Lung (tissue), 12 donors: ENCODE measurements around the gene LCN1. TPM values are rescaled to one million over a fixed set of nuclear protein-coding genes. Genes with fewer than 3 reads are reported as not detected.

Source experiments
- ATAC-seq: fragments of 200-7000 bp; cut with Tn5 transposase; one replicate; pipeline ENCODE4 v1.9.1; 2020; ENCODE audit warnings: moderate number of reproducible peaks; ENCODE audit not compliant: insufficient read depth, low FRiP score
- DNase-seq, 3 donors: peaks; one replicate each; pipeline ENCODE4 v3.0.0-alpha.2; 2013 to 2017
- H3K27ac ChIP-seq, 2 donors: one replicate each; pipeline ENCODE4 v1.5.1; 2013; ENCODE audit warnings: mild to moderate bottlenecking in 2 of 2, moderate library complexity in 2 of 2, control low read depth in 1 of 2, inconsistent platforms in 1 of 2, low read depth in 1 of 2, low read length in 1 of 2
- H3K27me3 ChIP-seq, 3 donors: one replicate each; pipeline ENCODE4 v1.5.1; 2013; ENCODE audit warnings: low read length in 2 of 3; ENCODE audit not compliant: control insufficient read depth in 3 of 3, insufficient read depth in 3 of 3
- H3K36me3 ChIP-seq, 4 donors: one replicate each; pipeline ENCODE4 v1.5.1; 2013; ENCODE audit warnings: low read length in 4 of 4, mild to moderate bottlenecking in 1 of 4, moderate library complexity in 1 of 4; ENCODE audit not compliant: control insufficient read depth in 4 of 4, insufficient read depth in 4 of 4
- H3K4me1 ChIP-seq, 5 donors: one replicate each; pipeline ENCODE4 v1.5.1; 2013; ENCODE audit warnings: low read length in 5 of 5, mild to moderate bottlenecking in 2 of 5, moderate library complexity in 1 of 5; ENCODE audit not compliant: control insufficient read depth in 5 of 5, insufficient read depth in 5 of 5
- H3K4me3 ChIP-seq: one replicate; pipeline ENCODE4 v1.5.1; 2013; ENCODE audit warnings: mild to moderate bottlenecking, control low read depth, moderate library complexity
- H3K9ac ChIP-seq, 2 donors: one replicate each; pipeline ENCODE4 v1.5.1; 2013; ENCODE audit warnings: low read length in 2 of 2, control low read depth in 1 of 2; ENCODE audit not compliant: insufficient read depth in 1 of 2
- H3K9me3 ChIP-seq, 4 donors: one replicate each; pipeline ENCODE4 v1.5.1; 2013; ENCODE audit warnings: low read length in 3 of 4, mild to moderate bottlenecking in 1 of 4, moderate library complexity in 1 of 4; ENCODE audit not compliant: control insufficient read depth in 4 of 4, insufficient read depth in 3 of 4
- WGBS, 2 donors: extraction: QIAGEN DNeasy Blood & Tissue Kit; methylation state at CpG; one replicate each; pipeline ENCODE4 v1.1.7; 2013; 5-methylcytosine and 5-hydroxymethylcytosine counted together
- polyA plus RNA-seq, 2 donors: library from polyadenylated mRNA; stranded (reverse); fragments of 200-250 nt; gene quantifications; one replicate each; pipeline ENCODE4 v1.2.1, GENCODE V29; 2013
- total RNA-seq, 2 donors: library from RNA; depleted of rRNA in 1 of 2; stranded (reverse); fragments of >200 nt in 1 of 2; gene quantifications; one replicate each; pipeline ENCODE4 v1.2.1, GENCODE V29; 2014 to 2021
- TF ChIP-seq, protein P1 (sequence below): IDR thresholded peaks from 2 replicates; pipeline ENCODE4 v1.5.1; 2012; ENCODE audit warnings: mild to moderate bottlenecking; ENCODE audit errors: control extremely low read depth, extremely low read depth
- donor health status: control.
- donor health status: control.
- donor health status: Bipolar disorder and iron deficiency.
- donor health status: healthy.
- donor health status: DM: yes; HTN: yes; CAD: no.

LCN1 gene
- total and polyA plus RNA-seq, 4 donors, result not detected

DNA sequence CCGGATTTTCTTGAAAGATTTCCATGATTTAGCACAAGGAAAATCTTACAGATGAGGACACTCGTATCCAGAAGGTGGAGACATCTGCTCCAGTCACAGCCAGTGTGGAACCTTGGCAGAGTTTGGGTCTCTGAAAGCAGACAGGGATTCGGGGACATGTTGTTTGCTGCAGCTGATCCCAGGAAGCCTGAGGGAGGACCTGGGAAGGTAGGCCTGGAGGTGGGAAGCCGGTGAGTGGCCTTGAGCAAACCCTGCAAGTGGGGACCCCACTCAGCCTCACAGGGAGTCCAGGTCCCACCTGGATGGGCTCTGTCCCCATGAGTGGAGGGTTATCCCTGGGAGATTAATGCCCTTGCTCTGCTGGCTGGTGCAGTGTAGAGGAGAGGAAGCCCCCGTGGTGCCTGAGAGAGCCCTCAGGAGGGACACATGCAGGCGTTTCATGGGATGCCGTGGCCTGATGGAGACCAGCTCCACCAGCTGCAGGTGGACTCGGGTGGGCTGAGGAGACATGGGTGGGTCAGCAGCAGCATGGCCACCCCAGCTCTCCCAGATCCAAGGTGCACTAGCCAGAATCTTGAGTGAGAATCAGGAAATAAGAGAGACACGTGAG, 12.9 kb upstream of the LCN1 start:
- TF ChIP-seq, protein P1, sequence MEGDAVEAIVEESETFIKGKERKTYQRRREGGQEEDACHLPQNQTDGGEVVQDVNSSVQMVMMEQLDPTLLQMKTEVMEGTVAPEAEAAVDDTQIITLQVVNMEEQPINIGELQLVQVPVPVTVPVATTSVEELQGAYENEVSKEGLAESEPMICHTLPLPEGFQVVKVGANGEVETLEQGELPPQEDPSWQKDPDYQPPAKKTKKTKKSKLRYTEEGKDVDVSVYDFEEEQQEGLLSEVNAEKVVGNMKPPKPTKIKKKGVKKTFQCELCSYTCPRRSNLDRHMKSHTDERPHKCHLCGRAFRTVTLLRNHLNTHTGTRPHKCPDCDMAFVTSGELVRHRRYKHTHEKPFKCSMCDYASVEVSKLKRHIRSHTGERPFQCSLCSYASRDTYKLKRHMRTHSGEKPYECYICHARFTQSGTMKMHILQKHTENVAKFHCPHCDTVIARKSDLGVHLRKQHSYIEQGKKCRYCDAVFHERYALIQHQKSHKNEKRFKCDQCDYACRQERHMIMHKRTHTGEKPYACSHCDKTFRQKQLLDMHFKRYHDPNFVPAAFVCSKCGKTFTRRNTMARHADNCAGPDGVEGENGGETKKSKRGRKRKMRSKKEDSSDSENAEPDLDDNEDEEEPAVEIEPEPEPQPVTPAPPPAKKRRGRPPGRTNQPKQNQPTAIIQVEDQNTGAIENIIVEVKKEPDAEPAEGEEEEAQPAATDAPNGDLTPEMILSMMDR, result no peak
- H3K27me3 ChIP-seq, result no peaks in the 10 kb centered on the region
- H3K4me3 ChIP-seq, result no peak overlapping the region
- WGBS, 2 donors, result 86 to 91% methylated on average over 9 of the region's 9 CpGs
- ATAC-seq (no peak), DNase-seq (peak in 1 of 3 donors; percentile 6)
- no peaks in the 10 kb centered on the region for H3K4me1 ChIP-seq
- H3K36me3 ChIP-seq, result peaks cover 0 to 18% (median 3%) of the 10 kb centered on the region in 4 donors
- no peak overlapping the region for H3K27ac ChIP-seq
- peaks cover 0 to 6% (median 1%) of the 10 kb centered on the region in 4 donors for H3K9me3 ChIP-seq
- H3K9ac ChIP-seq, result no peak overlapping the region

DNA sequence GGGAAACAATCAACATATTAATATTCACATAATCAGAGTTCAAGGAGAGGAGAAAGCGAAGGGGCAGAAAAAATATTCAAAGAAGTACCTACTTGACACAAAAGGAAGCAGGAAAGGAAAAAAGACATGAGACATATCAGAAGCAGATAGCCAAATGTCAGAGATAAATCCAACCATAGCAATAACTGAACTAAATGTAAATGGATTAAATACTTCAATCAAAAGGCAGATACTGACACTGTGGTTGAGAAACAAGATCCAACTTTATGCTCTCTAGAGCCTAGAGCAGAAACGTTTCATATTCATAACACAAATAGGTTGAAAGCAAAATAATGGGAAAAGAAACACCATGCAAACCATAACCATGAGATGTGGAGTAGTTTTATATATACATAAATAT, 11.8 kb upstream of the LCN1 start:
- WGBS, 2 donors, result 86 to 88% methylated on average over 2 of the region's 2 CpGs

DNA sequence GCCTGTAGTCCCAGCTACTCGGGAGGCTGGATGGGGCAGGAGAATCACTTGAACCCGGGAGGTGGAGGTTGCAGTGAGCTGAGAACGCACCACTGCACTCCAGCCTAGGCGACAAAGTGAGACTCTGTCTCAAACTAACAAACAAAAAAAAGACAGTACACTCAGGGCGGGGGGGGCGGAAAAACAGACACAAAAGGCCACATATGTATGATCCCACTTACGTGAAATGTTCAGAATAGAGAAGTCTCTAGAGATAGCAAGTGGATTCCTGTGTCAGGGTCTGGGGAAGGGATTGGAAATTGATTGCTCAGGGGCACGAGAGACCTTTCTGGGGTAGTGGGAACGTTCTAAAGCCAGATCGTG, 9.0 kb upstream of the LCN1 start:
- Histone ChIP-seq H3K27me3 (no peaks in the 10 kb centered on the region), H3K4me1 (no peaks in the 10 kb centered on the region), H3K9me3 (peaks cover 0 to 6% (median 1%) of the 10 kb centered on the region in 4 donors), H3K9ac (no peak overlapping the region), H3K4me3 (no peak overlapping the region), H3K36me3 (no peaks in the 10 kb centered on the region), H3K27ac (no peak overlapping the region)
- no peak for ATAC-seq
- DNase-seq, result no peak
- TF ChIP-seq, protein P1, result no peak
- 79 to 81% methylated on average over 10 of the region's 10 CpGs for WGBS, 2 donors

More for the DNA sequence above, 11.8 kb upstream of the LCN1 start:
- Histone ChIP-seq H3K27ac (no peak overlapping the region), H3K36me3 (peaks cover 0 to 6% (median 0%) of the 10 kb centered on the region in 4 donors), H3K27me3 (no peaks in the 10 kb centered on the region), H3K4me3 (no peak overlapping the region), H3K4me1 (no peaks in the 10 kb centered on the region), H3K9ac (no peak overlapping the region), H3K9me3 (peaks cover 0 to 6% (median 1%) of the 10 kb centered on the region in 4 donors)
- TF ChIP-seq, protein P1, result no peak
- no peak for DNase-seq
- no peak for ATAC-seq

DNA sequence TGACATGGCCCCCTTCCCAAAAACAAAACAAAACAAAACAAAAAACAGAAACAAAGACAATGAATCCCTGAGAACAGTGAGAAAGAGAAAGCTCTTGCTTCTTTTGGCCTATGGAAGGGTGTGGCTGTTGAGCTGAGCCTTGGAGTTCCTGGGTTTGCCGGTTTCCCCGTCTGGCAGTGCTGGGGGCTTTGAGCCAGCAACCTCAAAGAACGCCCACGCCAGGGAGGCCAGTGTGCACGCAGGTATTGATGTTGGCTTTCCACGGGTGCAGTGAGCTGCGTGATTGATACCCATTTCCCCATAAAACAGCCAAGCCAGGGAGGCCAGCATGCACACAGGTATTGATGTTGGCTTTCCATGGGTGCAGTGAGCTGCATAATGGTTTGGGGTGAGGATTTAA, 8.3 kb upstream of the LCN1 start:
- DNase-seq (no peak), ATAC-seq (no peak)
- Histone ChIP-seq H3K9me3 (peaks cover 0 to 6% (median 1%) of the 10 kb centered on the region in 4 donors), H3K27ac (no peak overlapping the region), H3K9ac (no peak overlapping the region), H3K36me3 (no peaks in the 10 kb centered on the region), H3K27me3 (no peaks in the 10 kb centered on the region), H3K4me1 (no peaks in the 10 kb centered on the region), H3K4me3 (no peak overlapping the region)
- 51 to 60% methylated on average over 7 of the region's 7 CpGs for WGBS, 2 donors
- TF ChIP-seq, protein P1, result no peak
